NCI-H2171 treated with DMSO at 0.1 percent for 48 hours (cell line): ENCODE results near the gene CYSTM1.

Experiments used
- DNase-seq: peaks from one replicate; lab custom pipeline; 2025; lab: John Stamatoyannopoulos, UW

Gene CYSTM1

GRCh38 chr5:140258016-140258415 is 83.0 kb downstream of the CYSTM1 start:
- no peak for DNase-seq

GRCh38 chr5:140258873-140259272 is 83.9 kb downstream of the CYSTM1 start:
- no peak for DNase-seq

GRCh38 chr5:140259500-140259899 is 84.5 kb downstream of the CYSTM1 start:
- DNase-seq, result no peak

- DNase-seq, result no peak
These were observed 85.2 kb downstream of the CYSTM1 start for GRCh38 chr5:140260089-140260656.

- no peak for DNase-seq
These were observed 86.6 kb downstream of the CYSTM1 start for GRCh38 chr5:140261403-140262171.

GRCh38 chr5:140262221-140262620 is 87.2 kb downstream of the CYSTM1 start:
- DNase-seq, result no peak

GRCh38 chr5:140262839-140263238 is 87.9 kb downstream of the CYSTM1 start:
- no peak for DNase-seq

- DNase-seq, result no peak
These were observed 90.9 kb downstream of the CYSTM1 start for GRCh38 chr5:140265845-140266244.

GRCh38 chr5:140266471-140267200 is 91.6 kb downstream of the CYSTM1 start:
- DNase-seq, result no peak

GRCh38 chr5:140267201-140267540 is 92.2 kb downstream of the CYSTM1 start:
- no peak for DNase-seq

GRCh38 chr5:140267559-140268018 is 92.6 kb downstream of the CYSTM1 start:
- no peak for DNase-seq

GRCh38 chr5:140270008-140270407 is 95.0 kb downstream of the CYSTM1 start:
- DNase-seq, result no peak

GRCh38 chr5:140273401-140273877 is 98.5 kb downstream of the CYSTM1 start:
- DNase-seq, result no peak

- DNase-seq, result no peak
These were observed 100.8 kb downstream of the CYSTM1 start for GRCh38 chr5:140275837-140276236.

GRCh38 chr5:140282266-140282665 is 107.3 kb downstream of the CYSTM1 start:
- DNase-seq, result no peak

GRCh38 chr5:140284013-140284412 is 109.0 kb downstream of the CYSTM1 start:
- no peak for DNase-seq

GRCh38 chr5:140286424-140286823 is 111.4 kb downstream of the CYSTM1 start:
- DNase-seq, result no peak

- DNase-seq, result no peak
These were observed 113.0 kb downstream of the CYSTM1 start for GRCh38 chr5:140287801-140288521.

GRCh38 chr5:140292212-140293036 is 117.4 kb downstream of the CYSTM1 start:
- no peak for DNase-seq
